LNCAP (cell line): ENCODE measurements around the gene TAF11L10.
"Not testable (repeated sequence)": the region's sequence is repeated elsewhere in the genome, so short reads cannot be mapped to it uniquely, and the experiment has no call there.

ENCODE experiments used
- CTCF ChIP-seq: fragments of 450-650 bp; IDR thresholded peaks from 2 replicates; pipeline ENCODE4 v1.5.1; 2017; ENCODE audit warnings: mild to moderate bottlenecking

Gene TAF11L10

GRCh38 chr5:17610092-17610491 is 12.5 kb upstream of the TAF11L10 start, which contains the start of gene TAF11L12:
Gene TAF11L12 (plus strand): TSS chr5:17610392.
- TF ChIP-seq CTCF: not testable (repeated sequence)

DNA sequence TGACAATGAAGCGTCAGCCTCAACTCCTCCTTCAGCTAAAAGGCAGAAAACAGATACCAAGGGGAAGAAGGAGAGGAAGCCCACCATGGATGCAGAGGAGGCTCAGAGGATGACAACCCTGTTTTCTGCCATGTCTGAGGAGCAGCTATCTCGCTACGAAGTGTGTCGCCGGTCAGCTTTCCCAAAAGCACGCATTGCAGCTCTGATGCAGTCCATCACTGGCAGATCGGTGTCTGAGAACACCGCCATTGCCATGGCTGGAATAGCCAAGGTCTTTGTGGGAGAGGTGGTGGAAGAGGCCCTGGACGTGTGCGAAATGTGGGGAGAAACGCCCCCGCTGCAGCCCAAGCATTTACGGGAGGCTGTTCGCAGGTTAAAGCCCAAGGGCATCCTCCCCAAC is 7.3 kb upstream of the TAF11L10 start:
- TF ChIP-seq CTCF: no peak

DNA sequence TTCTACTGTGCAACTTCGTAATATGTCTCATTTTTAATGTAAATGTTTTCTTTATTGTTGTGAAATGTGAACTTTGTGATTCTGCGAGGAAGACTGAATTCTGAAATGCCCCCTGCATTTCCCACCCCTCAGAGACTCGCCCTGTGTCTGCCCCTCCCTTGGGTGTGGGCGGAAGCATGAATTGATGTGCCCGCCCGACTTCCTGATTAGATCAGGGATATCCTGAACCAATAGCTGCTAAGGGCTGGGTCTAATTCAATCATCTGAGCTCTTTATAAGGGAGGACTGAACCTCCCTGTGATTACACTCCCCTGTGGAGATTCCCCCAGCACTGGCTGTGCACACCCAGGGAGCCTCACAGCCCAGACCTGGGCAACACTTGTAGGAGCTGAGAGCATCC is 6.3 kb upstream of the TAF11L10 start, which contains the start of gene TAF11L11:
Gene TAF11L11 (plus strand): TSS at position 304 of the 400 bp plus-strand sequence.
- not testable (repeated sequence) for TF ChIP-seq CTCF

DNA sequence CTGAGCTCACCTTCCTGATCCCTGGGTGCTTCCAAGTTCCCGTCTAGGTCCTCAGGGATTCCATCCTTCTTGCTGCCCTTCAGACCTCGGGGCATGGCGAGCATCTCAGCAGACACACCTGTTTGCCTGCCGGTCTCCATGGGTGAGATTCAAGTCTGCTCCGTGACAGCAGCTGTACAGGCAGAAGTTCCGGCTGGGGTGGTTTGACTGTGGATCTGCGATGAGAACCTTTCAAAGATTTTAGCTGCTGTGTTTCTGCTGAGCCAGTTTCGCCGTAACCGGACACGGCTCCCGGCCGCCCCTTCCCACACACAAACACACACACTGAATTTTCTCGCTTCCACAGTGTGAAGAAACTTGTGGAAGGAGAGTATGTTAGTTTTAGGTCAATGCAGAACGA is 3.4 kb downstream of the TAF11L10 start, which contains the start of gene TAF11L9:
Gene TAF11L9 (minus strand): TSS at position 140 of the 400 bp plus-strand sequence.
- TF ChIP-seq CTCF: not testable (repeated sequence)

DNA sequence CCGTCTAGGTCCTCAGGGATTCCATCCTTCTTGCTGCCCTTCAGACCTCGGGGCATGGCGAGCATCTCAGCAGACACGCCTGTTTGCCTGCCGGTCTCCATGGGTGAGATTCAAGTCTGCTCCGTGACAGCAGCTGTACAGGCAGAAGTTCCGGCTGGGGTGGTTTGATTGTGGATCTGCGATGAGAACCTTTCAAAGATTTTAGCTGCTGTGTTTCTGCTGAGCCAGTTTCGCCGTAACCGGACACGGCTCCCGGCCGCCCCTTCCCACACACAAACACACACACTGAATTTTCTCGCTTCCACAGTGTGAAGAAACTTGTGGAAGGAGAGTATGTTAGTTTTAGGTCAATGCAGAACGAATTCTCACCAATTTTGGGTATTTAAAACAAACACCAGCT is 6.8 kb downstream of the TAF11L10 start, which contains the start of gene TAF11L8:
Gene TAF11L8 (minus strand): TSS at position 101 of the 400 bp plus-strand sequence.
- TF ChIP-seq CTCF: not testable (repeated sequence)

GRCh38 chr5:17585658-17586057 is 12.0 kb downstream of the TAF11L10 start, which contains the start of gene TAF11L7:
Gene TAF11L7 (minus strand): TSS chr5:17585758.
- TF ChIP-seq CTCF: not testable (repeated sequence)
